IMR-90 (cell line): ENCODE results near the gene LCE1B. TPM values are rescaled to one million over a fixed set of nuclear protein-coding genes. Genes with fewer than 3 reads are reported as not detected.

Experiments used
- ATAC-seq: fragments of 200-7000 bp; cut with Tn5 transposase; 2 replicates; pipeline ENCODE4 v1.9.1; 2020; ENCODE audit warnings: low read depth, mild to moderate bottlenecking, moderate library complexity
- BruUV-seq: library from RNA; stranded (reverse); fragments of 400-500 nt; replicated peaks from 2 replicates; lab custom pipeline; 2021; lab: Mats Ljungman, UMichigan
- CTCF ChIA-PET: fragments of 300-600 bp; formaldehyde crosslinking; extraction: SDS; loops from one replicate; lab custom pipeline; 2021; ENCODE audit warnings: antibody characterized with exemption; lab: Yijun Ruan, JAX
- POLR2A ChIA-PET: fragments of 300-600 bp; sonication (Branson Sonifier 250); formaldehyde crosslinking; loops from one replicate; lab custom pipeline; 2022; ENCODE audit warnings: antibody characterized with exemption; ENCODE audit not compliant: unreplicated experiment; lab: Charles Lee
- DNase-seq: peaks from one replicate; pipeline ENCODE4 v3.0.0; 2013
- H2AFZ ChIP-seq: replicated peaks from 2 replicates; pipeline ENCODE3; 2013; ENCODE audit warnings: low read length, mild to moderate bottlenecking; ENCODE audit not compliant: poor library complexity
- H2AK5ac ChIP-seq: 2 replicates; pipeline ENCODE4 v1.6.1; 2013; ENCODE audit warnings: low read depth, low read length, inconsistent platforms
- H2AK9ac ChIP-seq: replicated peaks from 2 replicates; pipeline ENCODE3; 2013; ENCODE audit warnings: mild to moderate bottlenecking, low read depth, low read length, moderate library complexity; ENCODE audit not compliant: poor library complexity
- H2BK120ac ChIP-seq: 2 replicates; pipeline ENCODE4 v1.6.1; 2013; ENCODE audit warnings: low read depth, low read length, inconsistent platforms
- H2BK15ac ChIP-seq: 3 replicates; pipeline ENCODE4 v1.6.1; 2013; ENCODE audit warnings: low read depth, low read length, inconsistent platforms
- H2BK20ac ChIP-seq: 2 replicates; pipeline ENCODE4 v1.6.1; 2013; ENCODE audit warnings: low read depth, mild to moderate bottlenecking, inconsistent platforms, low read length, moderate library complexity
- H2BK5ac ChIP-seq: 2 replicates; pipeline ENCODE4 v1.6.1; 2013; ENCODE audit warnings: mild to moderate bottlenecking, low read depth, low read length, inconsistent platforms; ENCODE audit not compliant: poor library complexity, severe bottlenecking
- H3K14ac ChIP-seq: replicated peaks from 2 replicates; pipeline ENCODE4 v1.6.1; 2013; ENCODE audit warnings: low read depth, low read length, inconsistent platforms
- H3K18ac ChIP-seq: 2 replicates; pipeline ENCODE4 v1.6.1; 2013; ENCODE audit warnings: low read depth, low read length, control low read depth
- H3K23ac ChIP-seq: 2 replicates; pipeline ENCODE4 v1.6.1; 2013; ENCODE audit warnings: low read depth, low read length, inconsistent platforms
- H3K27ac ChIP-seq: 2 replicates; pipeline ENCODE4 v1.5.1; 2013; ENCODE audit warnings: mild to moderate bottlenecking, control low read depth, low read length; ENCODE audit not compliant: insufficient read depth
- H3K27me3 ChIP-seq: 2 replicates; pipeline ENCODE4 v1.6.1; 2013; ENCODE audit warnings: low read length; ENCODE audit not compliant: control insufficient read depth, insufficient read depth
- H3K36me3 ChIP-seq: 2 replicates; pipeline ENCODE4 v1.6.1; 2013; ENCODE audit warnings: low read length, mixed read lengths; ENCODE audit not compliant: control insufficient read depth, insufficient read depth
- H3K4ac ChIP-seq: 2 replicates; pipeline ENCODE4 v1.6.1; 2013; ENCODE audit warnings: low read depth, low read length, inconsistent platforms
- H3K4me1 ChIP-seq: 2 replicates; pipeline ENCODE4 v1.6.1; 2013; ENCODE audit warnings: low read length, mixed read lengths; ENCODE audit not compliant: control insufficient read depth, insufficient read depth
- H3K4me2 ChIP-seq: 2 replicates; pipeline ENCODE4 v1.6.1; 2013; ENCODE audit warnings: low read depth, mild to moderate bottlenecking, control low read depth, low read length, moderate library complexity
- H3K4me3 ChIP-seq: 2 replicates; pipeline ENCODE4 v1.5.1; 2013; ENCODE audit warnings: low read depth, mild to moderate bottlenecking, control low read depth, low read length, moderate library complexity; ENCODE audit not compliant: insufficient read depth
- H3K56ac ChIP-seq: 2 replicates; pipeline ENCODE4 v1.6.1; 2013; ENCODE audit warnings: low read length, inconsistent platforms; ENCODE audit not compliant: insufficient read depth; ENCODE audit errors: extremely low read depth
- H3K79me1 ChIP-seq, 2 experiments: 2 replicates each; pipeline ENCODE4 v1.6.1; 2013; ENCODE audit warnings: low read length in 2 of 2, inconsistent platforms in 1 of 2, low read depth in 1 of 2
- H3K9ac ChIP-seq: 2 replicates; pipeline ENCODE4 v1.6.1; 2013; ENCODE audit warnings: low read depth, low read length, control low read depth
- H3K9me1 ChIP-seq: 2 replicates; pipeline ENCODE4 v1.6.1; 2013; ENCODE audit warnings: low read length, inconsistent platforms; ENCODE audit not compliant: insufficient read depth
- H3K9me3 ChIP-seq: 2 replicates; pipeline ENCODE4 v1.6.1; 2013; ENCODE audit warnings: low read length; ENCODE audit not compliant: control insufficient read depth, insufficient read depth
- H4K20me1 ChIP-seq: 2 replicates; pipeline ENCODE4 v1.6.1; 2013; ENCODE audit warnings: low read length, inconsistent platforms; ENCODE audit not compliant: insufficient read depth
- H4K5ac ChIP-seq: 2 replicates; pipeline ENCODE4 v1.6.1; 2013; ENCODE audit warnings: mild to moderate bottlenecking, low read depth, low read length, control low read depth
- H4K8ac ChIP-seq, 2 experiments: 2 replicates each; pipeline ENCODE4 v1.6.1; 2013; ENCODE audit warnings: low read depth in 2 of 2, low read length in 2 of 2, control low read depth in 1 of 2, inconsistent platforms in 1 of 2
- H4K91ac ChIP-seq: 2 replicates; pipeline ENCODE4 v1.6.1; 2013; ENCODE audit warnings: low read depth, low read length, inconsistent platforms; ENCODE audit not compliant: insufficient read depth
- BHLHE40 ChIP-seq: fragments of 150-350 bp; IDR thresholded peaks from 2 replicates; pipeline ENCODE4 v1.6.1; 2016; ENCODE audit warnings: mild to moderate bottlenecking, low read depth, low read length
- CEBPB ChIP-seq: IDR thresholded peaks from 2 replicates; pipeline ENCODE4 v1.6.1; 2012; ENCODE audit warnings: low read depth, low read length, improper control_type of control experiment
- CHD1 ChIP-seq: IDR thresholded peaks from 2 replicates; pipeline ENCODE4 v1.6.1; 2012; ENCODE audit warnings: low read depth, low read length, improper control_type of control experiment
- CTCF ChIP-seq: conservative IDR thresholded peaks from 2 replicates; pipeline ENCODE4 v1.5.1; 2012; ENCODE audit warnings: mild to moderate bottlenecking, low read depth, low read length, improper control_type of control experiment
- ELK1 ChIP-seq: fragments of 150-350 bp; IDR thresholded peaks from 2 replicates; pipeline ENCODE4 v1.6.1; 2016; ENCODE audit warnings: low read depth, mild to moderate bottlenecking, low read length, moderate library complexity, borderline replicate concordance
- FOS ChIP-seq: fragments of 150-350 bp; IDR thresholded peaks from 2 replicates; pipeline ENCODE4 v1.6.1; 2016; ENCODE audit warnings: low read depth, low read length
- MAFK ChIP-seq: IDR thresholded peaks from 2 replicates; pipeline ENCODE4 v1.6.1; 2012; ENCODE audit warnings: low read depth, low read length, improper control_type of control experiment
- MAZ ChIP-seq: IDR thresholded peaks from 2 replicates; pipeline ENCODE4 v1.6.1; 2012; ENCODE audit warnings: low read depth, mild to moderate bottlenecking, low read length, improper control_type of control experiment, moderate library complexity, borderline replicate concordance
- MXI1 ChIP-seq: IDR thresholded peaks from 2 replicates; pipeline ENCODE4 v1.6.1; 2012; ENCODE audit warnings: low read depth, mild to moderate bottlenecking, low read length, moderate library complexity, borderline replicate concordance
- NFE2L2 ChIP-seq: fragments of 150-350 bp; IDR thresholded peaks from 2 replicates; pipeline ENCODE4 v1.6.1; 2016; ENCODE audit warnings: low read depth, mild to moderate bottlenecking, low read length
- POLR2A ChIP-seq: IDR thresholded peaks from 2 replicates; pipeline ENCODE4 v1.6.1; 2012; ENCODE audit warnings: mild to moderate bottlenecking, low read depth, low read length
- RAD21 ChIP-seq: IDR thresholded peaks from 2 replicates; pipeline ENCODE4 v1.6.1; 2012; ENCODE audit warnings: low read length, improper control_type of control experiment
- RCOR1 ChIP-seq: IDR thresholded peaks from 2 replicates; pipeline ENCODE4 v1.6.1; 2012; ENCODE audit warnings: mild to moderate bottlenecking, low read length, improper control_type of control experiment; ENCODE audit not compliant: insufficient replicate concordance
- RFX5 ChIP-seq: IDR thresholded peaks from 2 replicates; pipeline ENCODE4 v1.8.0; 2012; ENCODE audit warnings: low read depth, mild to moderate bottlenecking, low read length, moderate library complexity
- SMC3 ChIP-seq: fragments of 150-350 bp; IDR thresholded peaks from 2 replicates; pipeline ENCODE4 v1.6.1; 2016; ENCODE audit warnings: low read depth, mild to moderate bottlenecking, antibody characterized with exemption, low read length, moderate library complexity
- USF2 ChIP-seq: fragments of 150-350 bp; IDR thresholded peaks from 2 replicates; pipeline ENCODE4 v1.6.1; 2017; ENCODE audit warnings: mild to moderate bottlenecking, antibody characterized with exemption, low read length, low read depth
- WGBS, 2 experiments: methylation state at CpG; one replicate each; pipeline versions ENCODE4 v1.1.5 to v1.1.7; 2013; ENCODE audit warnings: missing lambda C conversion rate in 2 of 2; ENCODE audit not compliant: insufficient read length in 1 of 2; ENCODE audit errors: extremely low coverage in 2 of 2; 5-methylcytosine and 5-hydroxymethylcytosine counted together
- dilution Hi-C: fragments of 300-500 bp; cut with HindIII; formaldehyde crosslinking; loops from one replicate; pipeline ENCODE4 v1.14.3; 2018; ENCODE audit warnings: low sequenced_read_pairs; ENCODE audit not compliant: unreplicated experiment
- in situ Hi-C: fragments of 300-500 bp; cut with MboI; formaldehyde crosslinking; loops from 3 replicates; pipeline ENCODE4 v1.14.3; 2019; ENCODE audit warnings: low sequenced_read_pairs, inconsistent platforms, mixed read lengths
- intact Hi-C: fragments of 100-400 bp; cut with micrococcal nuclease; formaldehyde crosslinking; loops from 2 replicates; pipeline ENCODE4 v1.10.0; 2022
- polyA plus RNA-seq, 3 experiments: library from polyadenylated mRNA; depleted of rRNA; stranded (reverse); fragments of >200 nt; gene quantifications; 2 replicates each; pipeline ENCODE4 v1.2.3, GENCODE V29; 2012; ENCODE audit warnings: low replicate concordance in 1 of 3
- total RNA-seq: library from RNA; depleted of rRNA; stranded (reverse); fragments of >200 nt; gene quantifications from 2 replicates; pipeline ENCODE4 v1.2.3, GENCODE V29; 2012

The LCE1B gene
- total and polyA plus RNA-seq, 2 of the 4 experiments (the other 2 are of a cell fraction), result not detected

GRCh38 chr1:152770411-152770810 lies 41.4 kb upstream of the LCE1B start:
- ATAC-seq (no peak), DNase-seq (no peak)
- H3K56ac ChIP-seq, result no peak overlapping the region
- no peak overlapping the region for H2BK120ac ChIP-seq
- WGBS, 2 experiments, result no CpG with 5 or more reads among the region's 1 CpG
- dilution Hi-C loops (no loop called here), intact Hi-C loops (no loop called here), in situ Hi-C loops (no loop called here)
- no peak overlapping the region for H4K8ac ChIP-seq
- H2BK15ac ChIP-seq, result no peak overlapping the region
- no peak overlapping the region for H3K23ac ChIP-seq
- H4K91ac ChIP-seq, result no peak overlapping the region
- H3K4me2 ChIP-seq, result no peak overlapping the region
- H2BK20ac ChIP-seq, result no peak overlapping the region
- H3K9me3 ChIP-seq, result no peaks in the 10 kb centered on the region
- H3K27me3 ChIP-seq, result no peaks in the 10 kb centered on the region
- H2AK5ac ChIP-seq, result no peak overlapping the region
- H2AK9ac ChIP-seq, result no peak overlapping the region
- no peak overlapping the region for H3K18ac ChIP-seq
- no peak overlapping the region for H2AFZ ChIP-seq
- no peaks in the 10 kb centered on the region for H3K4me1 ChIP-seq
- H3K36me3 ChIP-seq, result no peaks in the 10 kb centered on the region
- no peak overlapping the region for H2BK5ac ChIP-seq
- H3K9ac ChIP-seq, result no peak overlapping the region
- CTCF ChIA-PET, result no interaction called here
- BruUV-seq, result no TSS peak
- H4K5ac ChIP-seq, result no peak overlapping the region
- H4K20me1 ChIP-seq, result no peaks in the 10 kb centered on the region
- no peak overlapping the region for H3K27ac ChIP-seq
- H3K79me1 ChIP-seq, result no peaks in the 10 kb centered on the region
- no peaks in the 10 kb centered on the region for H3K9me1 ChIP-seq
- H3K4me3 ChIP-seq, result no peak overlapping the region
- no peak overlapping the region for H3K4ac ChIP-seq
- POLR2A ChIA-PET, result no interaction called here
- TF ChIP-seq CEBPB (no peak), MAFK (no peak), RCOR1 (no peak), NFE2L2 (no peak), CTCF (no peak), RAD21 (no peak), USF2 (no peak), ELK1 (no peak), MAZ (no peak), RFX5 (no peak), FOS (no peak), BHLHE40 (no peak), MXI1 (no peak), POLR2A (no peak), SMC3 (no peak), CHD1 (no peak)
- no peak overlapping the region for H3K14ac ChIP-seq
